WTC11 (cell line): Measurements from ENCODE around the gene MED8. TPM values are rescaled to one million over a fixed set of nuclear protein-coding genes. Genes with fewer than 3 reads are reported as not detected.

ENCODE experiments used
- AFF4 ChIP-seq: sonication (generic); formaldehyde crosslinking; IDR thresholded peaks from 2 replicates; pipeline ENCODE4 v1.8.1; 2023; ENCODE audit warnings: mild to moderate bottlenecking, missing genetic modification reagents, borderline replicate concordance
- AR ChIP-seq: fragments of 250-450 bp; sonication (Bioruptor Pico); IDR thresholded peaks from 2 replicates; pipeline ENCODE4 v1.9.0; 2021; ENCODE audit warnings: mild to moderate bottlenecking
- ARID4B ChIP-seq: sonication (generic); formaldehyde crosslinking; IDR thresholded peaks from 2 replicates; pipeline ENCODE4 v1.8.0; 2023; ENCODE audit warnings: missing genetic modification reagents, mild to moderate bottlenecking, borderline replicate concordance
- ATF3 ChIP-seq: sonication (generic); formaldehyde crosslinking; conservative IDR thresholded peaks from 2 replicates; pipeline ENCODE4 v1.8.1; 2022; ENCODE audit warnings: mild to moderate bottlenecking, missing genetic modification reagents
- ATF6 ChIP-seq: sonication (generic); formaldehyde crosslinking; IDR thresholded peaks from 2 replicates; pipeline ENCODE4 v1.8.1; 2023; ENCODE audit warnings: mild to moderate bottlenecking, missing genetic modification reagents
- CDX4 ChIP-seq: fragments of 250-450 bp; sonication (Bioruptor Pico); IDR thresholded peaks from 2 replicates; pipeline ENCODE4 v1.9.0; 2021; ENCODE audit warnings: moderate library complexity, mild to moderate bottlenecking, inconsistent platforms, borderline replicate concordance
- ELF4 ChIP-seq: sonication (generic); formaldehyde crosslinking; IDR thresholded peaks from 2 replicates; pipeline ENCODE4 v1.8.1; 2022; ENCODE audit warnings: low read depth, mild to moderate bottlenecking, moderate library complexity, missing genetic modification reagents
- EMX1 ChIP-seq: fragments of 250-450 bp; sonication (Bioruptor Pico); IDR thresholded peaks from 2 replicates; pipeline ENCODE4 v1.8.0; 2021; ENCODE audit warnings: mild to moderate bottlenecking
- FOXK1 ChIP-seq: sonication (generic); formaldehyde crosslinking; IDR thresholded peaks from 2 replicates; pipeline ENCODE4 v1.8.0; 2022; ENCODE audit warnings: mild to moderate bottlenecking, moderate library complexity, missing genetic modification reagents
- FOXP1 ChIP-seq: sonication (generic); formaldehyde crosslinking; IDR thresholded peaks from 2 replicates; pipeline ENCODE4 v1.8.0; 2022; ENCODE audit warnings: missing genetic modification reagents, mild to moderate bottlenecking, moderate library complexity, borderline replicate concordance
- GABPB1 ChIP-seq: sonication (generic); formaldehyde crosslinking; IDR thresholded peaks from 2 replicates; pipeline ENCODE4 v1.8.1; 2023; ENCODE audit warnings: mild to moderate bottlenecking, missing genetic modification reagents
- JAZF1 ChIP-seq: fragments of 250-450 bp; sonication (Bioruptor Pico); IDR thresholded peaks from 2 replicates; pipeline ENCODE4 v1.9.0; 2021; ENCODE audit warnings: moderate library complexity, mild to moderate bottlenecking, inconsistent platforms
- MLX ChIP-seq: sonication (generic); formaldehyde crosslinking; IDR thresholded peaks from 2 replicates; pipeline ENCODE4 v1.8.1; 2023; ENCODE audit warnings: mild to moderate bottlenecking, missing genetic modification reagents, moderate library complexity
- NFE2L1 ChIP-seq: sonication (generic); formaldehyde crosslinking; IDR thresholded peaks from 2 replicates; pipeline ENCODE4 v1.8.1; 2023; ENCODE audit warnings: missing genetic modification reagents
- NR3C1 ChIP-seq: sonication (generic); formaldehyde crosslinking; conservative IDR thresholded peaks from 2 replicates; pipeline ENCODE4 v1.8.1; 2023; ENCODE audit warnings: low read depth, mild to moderate bottlenecking, missing genetic modification reagents
- PRDM15 ChIP-seq: sonication (generic); formaldehyde crosslinking; IDR thresholded peaks from 2 replicates; pipeline ENCODE4 v1.8.0; 2022; ENCODE audit warnings: missing genetic modification reagents
- PRRX2 ChIP-seq: fragments of 250-450 bp; sonication (Bioruptor Pico); IDR thresholded peaks from 2 replicates; pipeline ENCODE4 v1.8.0; 2021; ENCODE audit warnings: mild to moderate bottlenecking
- ZNF232 ChIP-seq: sonication (generic); formaldehyde crosslinking; IDR thresholded peaks from 2 replicates; pipeline ENCODE4 v1.8.0; 2022; ENCODE audit warnings: mild to moderate bottlenecking, missing genetic modification reagents
- ZNF396 ChIP-seq: fragments of 250-450 bp; sonication (Bioruptor Pico); IDR thresholded peaks from 2 replicates; pipeline ENCODE4 v1.8.0; 2021; ENCODE audit warnings: mild to moderate bottlenecking, moderate library complexity, borderline replicate concordance
- total RNA-seq: library from RNA; stranded (reverse); gene quantifications from 3 replicates; pipeline ENCODE4 v1.2.3, GENCODE V29; 2021

The MED8 gene
- total RNA-seq, 1 experiment from 2014 or later = 17.7 TPM

- TF ChIP-seq AFF4 (CRISPR knock-in tag) (no peak), ATF3 (no peak), ARID4B (no peak), AR (CRISPR knock-in tag) (no peak), FOXK1 (CRISPR knock-in tag) (peak; percentile 75; the same call in 1 of the 2 replicates), PRDM15 (CRISPR knock-in tag) (no peak), CDX4 (CRISPR knock-in tag) (no peak), ZNF232 (CRISPR knock-in tag) (no peak), MLX (no peak), FOXP1 (CRISPR knock-in tag) (peak; percentile 41; the same call in 1 of the 2 replicates), NFE2L1 (CRISPR knock-in tag) (no peak), NR3C1 (CRISPR knock-in tag) (no peak; the same call in 1 of the 2 replicates), ZNF396 (CRISPR knock-in tag) (no peak), EMX1 (no peak), GABPB1 (CRISPR knock-in tag) (no peak), ATF6 (no peak), ELF4 (CRISPR knock-in tag) (no peak), JAZF1 (CRISPR knock-in tag) (no peak), PRRX2 (CRISPR knock-in tag) (no peak)
These were observed 40.6 kb downstream of the MED8 start (continued) for GRCh38 chr1:43348809-43349593.
